K562 (cell line): ENCODE data around the gene PGM2L1.

Experiments
- EZH2 ChIP-seq: IDR thresholded peaks from 2 replicates; pipeline ENCODE4 v1.6.1; 2012; ENCODE audit warnings: low read depth, mild to moderate bottlenecking, inconsistent platforms, low read length, borderline replicate concordance
- HNRNPL ChIP-seq: fragments of 200-400 bp; formaldehyde crosslinking; IDR thresholded peaks from 2 replicates; pipeline ENCODE4 v1.6.1; 2017; ENCODE audit warnings: low read depth, mild to moderate bottlenecking, low read length
- KLF6 ChIP-seq: fragments of 250-450 bp; sonication (Bioruptor Pico); IDR thresholded peaks from 2 replicates; pipeline ENCODE4 v1.4.0; 2020; ENCODE audit warnings: mild to moderate bottlenecking, moderate library complexity, borderline replicate concordance
- NFE2L1 ChIP-seq: fragments of 450-650 bp; IDR thresholded peaks from 2 replicates; pipeline ENCODE4 v1.6.1; 2016; ENCODE audit warnings: missing genetic modification characterization, low read depth, mild to moderate bottlenecking, missing compliant biosample characterization, moderate library complexity, borderline replicate concordance
- YY1 ChIP-seq, 3 experiments: IDR thresholded peaks; 2 replicates each; pipeline ENCODE4 v1.6.1; 2011; ENCODE audit warnings: low read length in 2 of 3, mild to moderate bottlenecking in 2 of 3, moderate library complexity in 2 of 3, borderline replicate concordance in 1 of 3, control low read depth in 1 of 3, low read depth in 1 of 3; ENCODE audit not compliant: insufficient read depth in 3 of 3, insufficient replicate concordance in 2 of 3, control insufficient read depth in 1 of 3, insufficient read length in 1 of 3; ENCODE audit errors: extremely low read depth in 1 of 3
- TF ChIP-seq, protein P1 (sequence below), 3 experiments: IDR thresholded peaks in 2 of 3; conservative IDR thresholded peaks in 1 of 3; 2 replicates each; pipeline ENCODE4 v1.5.1; 2011 to 2012; ENCODE audit warnings: low read length in 3 of 3, mild to moderate bottlenecking in 3 of 3, control low read depth in 2 of 3, improper control_type of control experiment in 1 of 3, inconsistent platforms in 1 of 3, low read depth in 1 of 3, mixed read lengths in 1 of 3, moderate library complexity in 1 of 3; ENCODE audit not compliant: insufficient read depth in 2 of 3
- TF ChIP-seq, protein P2 (sequence below): sonication (generic); formaldehyde crosslinking; IDR thresholded peaks from 2 replicates; pipeline ENCODE4 v1.9.0; 2022; ENCODE audit warnings: mild to moderate bottlenecking, missing genetic modification reagents

DNA sequence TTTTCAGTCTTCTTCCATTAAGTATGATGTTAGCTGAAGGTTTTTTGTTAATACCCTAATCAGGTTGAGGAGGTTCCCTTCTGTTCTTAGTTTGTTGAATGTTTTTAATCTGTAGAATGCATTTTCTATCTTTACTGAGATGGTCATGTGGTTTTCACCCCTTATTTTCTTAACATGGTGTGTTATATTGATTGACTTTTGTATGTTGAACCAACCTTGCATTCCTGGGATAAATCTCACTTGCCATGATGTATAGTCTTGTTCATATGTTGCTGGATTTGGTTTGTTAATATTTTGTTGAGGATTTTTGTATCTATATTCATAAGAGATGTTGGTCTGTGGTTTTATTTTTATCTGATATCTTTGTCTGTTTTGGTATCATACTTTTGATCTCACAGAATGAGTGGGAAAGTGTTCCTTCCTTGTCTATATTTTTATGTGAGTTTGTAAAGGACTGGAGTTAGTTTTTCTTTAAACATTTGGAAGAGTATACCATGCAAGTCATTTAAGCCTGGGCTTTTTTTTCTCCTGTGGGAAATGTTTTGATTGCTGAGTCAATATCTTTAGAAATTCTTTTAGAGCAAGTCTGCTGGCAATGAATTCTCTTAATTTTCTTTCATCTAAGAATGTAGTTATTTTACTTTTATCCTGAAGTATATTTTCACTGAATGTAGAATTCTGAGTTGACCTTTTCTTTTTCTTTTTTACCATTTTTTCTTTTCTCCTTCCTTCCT is 81.3 kb downstream of the PGM2L1 start:
- TF ChIP-seq, protein P1, sequence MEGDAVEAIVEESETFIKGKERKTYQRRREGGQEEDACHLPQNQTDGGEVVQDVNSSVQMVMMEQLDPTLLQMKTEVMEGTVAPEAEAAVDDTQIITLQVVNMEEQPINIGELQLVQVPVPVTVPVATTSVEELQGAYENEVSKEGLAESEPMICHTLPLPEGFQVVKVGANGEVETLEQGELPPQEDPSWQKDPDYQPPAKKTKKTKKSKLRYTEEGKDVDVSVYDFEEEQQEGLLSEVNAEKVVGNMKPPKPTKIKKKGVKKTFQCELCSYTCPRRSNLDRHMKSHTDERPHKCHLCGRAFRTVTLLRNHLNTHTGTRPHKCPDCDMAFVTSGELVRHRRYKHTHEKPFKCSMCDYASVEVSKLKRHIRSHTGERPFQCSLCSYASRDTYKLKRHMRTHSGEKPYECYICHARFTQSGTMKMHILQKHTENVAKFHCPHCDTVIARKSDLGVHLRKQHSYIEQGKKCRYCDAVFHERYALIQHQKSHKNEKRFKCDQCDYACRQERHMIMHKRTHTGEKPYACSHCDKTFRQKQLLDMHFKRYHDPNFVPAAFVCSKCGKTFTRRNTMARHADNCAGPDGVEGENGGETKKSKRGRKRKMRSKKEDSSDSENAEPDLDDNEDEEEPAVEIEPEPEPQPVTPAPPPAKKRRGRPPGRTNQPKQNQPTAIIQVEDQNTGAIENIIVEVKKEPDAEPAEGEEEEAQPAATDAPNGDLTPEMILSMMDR (IDR thresholded peaks at IDR 0.05 in 2 of 3, conservative IDR thresholded peaks at IDR 0.05 in 1 of 3; ENCODE audit: insufficient read depth in 2 of 3, low read depth in 1 of 3, low read length in 3 of 3) = no peak
- TF ChIP-seq YY1 (IDR thresholded peaks at IDR 0.05; ENCODE audit: borderline replicate concordance in 1 of 3, control insufficient read depth in 1 of 3, extremely low read depth in 1 of 3, insufficient read depth in 3 of 3, insufficient read length in 1 of 3, insufficient replicate concordance in 2 of 3, low read depth in 1 of 3, low read length in 2 of 3) (no peak), HNRNPL (no peak), EZH2 (no peak), KLF6 (CRISPR knock-in tag) (no peak), NFE2L1 (tag) (no peak)
- TF ChIP-seq, protein P2, sequence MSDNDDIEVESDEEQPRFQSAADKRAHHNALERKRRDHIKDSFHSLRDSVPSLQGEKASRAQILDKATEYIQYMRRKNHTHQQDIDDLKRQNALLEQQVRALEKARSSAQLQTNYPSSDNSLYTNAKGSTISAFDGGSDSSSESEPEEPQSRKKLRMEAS (CRISPR knock-in tag) = no peak
